ENCODE results near the gene KRTAP5-10.

GRCh38 chr11:71557257-71557656 lies 8.1 kb upstream of the KRTAP5-10 start:
- no peak for TF ChIP-seq CTCF (IDR thresholded peaks at IDR 0.05; ENCODE audit: control extremely low read depth in 1 of 3, insufficient read depth in 1 of 3, low read depth in 1 of 3, low read length in 3 of 3)
- TF ChIP-seq POLR2A (IDR thresholded peaks at IDR 0.05; ENCODE audit: control extremely low read depth in 1 of 2, low read depth in 2 of 2, low read length in 2 of 2) = no peak
- TF ChIP-seq TAF1 (IDR thresholded peaks at IDR 0.05; ENCODE audit: low read depth, low read length) = no peak
- TF ChIP-seq YY1 (IDR thresholded peaks at IDR 0.05; ENCODE audit: low read depth, low read length) = no peak
- no peak for TF ChIP-seq RNF2 (IDR thresholded peaks at IDR 0.05; ENCODE audit: borderline replicate concordance, low read depth, low read length, missing control alignments, poor library complexity, severe bottlenecking)
- TF ChIP-seq SUZ12 (IDR thresholded peaks at IDR 0.05; ENCODE audit: low read length) = no peak
- no peak for TF ChIP-seq KDM1A (IDR thresholded peaks at IDR 0.05; ENCODE audit: borderline replicate concordance, low read length)
- no peak for TF ChIP-seq BACH1 (IDR thresholded peaks at IDR 0.05; ENCODE audit: low read length)
- no peak for TF ChIP-seq KDM4A (IDR thresholded peaks at IDR 0.05; ENCODE audit: low read depth, low read length, severe bottlenecking)
- TF ChIP-seq EZH2 (IDR thresholded peaks at IDR 0.05; ENCODE audit: low read depth, low read length, severe bottlenecking) = no peak
- no peak for TF ChIP-seq RFX5 (IDR thresholded peaks at IDR 0.05; ENCODE audit: borderline replicate concordance, low read depth, low read length)
- TF ChIP-seq POLR2AphosphoS5 (IDR thresholded peaks at IDR 0.05; ENCODE audit: low read depth, low read length) = no peak
- no peak for TF ChIP-seq POU5F1 (IDR thresholded peaks at IDR 0.05; ENCODE audit: low read depth, low read length)
- no peak for TF ChIP-seq CEBPB (IDR thresholded peaks at IDR 0.05; ENCODE audit: low read depth, low read length)
